GM21390 (cell line): Measurements from ENCODE around the gene SETBP1.
A peak's percentile ranks its signal among the peaks of the same experiment; 100 is the strongest.
"Not testable (repeated sequence)": the region's sequence is repeated elsewhere in the genome, so short reads cannot be mapped to it uniquely, and the experiment has no call there.

ENCODE experiments used
- ATAC-seq: cut with Tn5 transposase; IDR thresholded peaks from one replicate; pipeline ENCODE4 v1.9.1; 2021; ENCODE audit not compliant: unreplicated experiment

SETBP1 gene

GRCh38 chr18:44788334-44788733 lies 107.6 kb downstream of the SETBP1 start:
- ATAC-seq, result no peak

DNA sequence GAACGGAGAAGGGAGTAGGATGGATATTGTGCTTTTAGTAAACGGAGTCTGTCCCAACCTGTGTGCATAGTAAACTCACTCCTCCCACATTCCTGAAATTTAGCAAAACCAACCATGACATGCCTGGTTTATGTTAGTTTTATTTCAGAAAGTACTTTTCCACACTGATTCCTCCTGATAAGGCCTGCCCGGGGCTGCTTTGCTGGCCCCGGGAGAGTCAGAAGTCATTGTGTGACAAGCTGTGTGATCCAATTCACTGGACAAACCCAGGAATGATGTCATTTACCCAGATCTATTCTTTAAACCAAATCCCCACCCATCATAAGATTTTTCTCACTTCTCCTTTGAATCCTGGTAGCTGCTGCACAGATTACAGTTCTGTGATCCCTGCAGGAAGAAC lies 109.0 kb downstream of the SETBP1 start:
- ATAC-seq, result no peak

GRCh38 chr18:44790860-44791259 lies 110.2 kb downstream of the SETBP1 start:
- no peak for ATAC-seq

GRCh38 chr18:44791520-44791919 lies 110.8 kb downstream of the SETBP1 start:
- ATAC-seq, result no peak

DNA sequence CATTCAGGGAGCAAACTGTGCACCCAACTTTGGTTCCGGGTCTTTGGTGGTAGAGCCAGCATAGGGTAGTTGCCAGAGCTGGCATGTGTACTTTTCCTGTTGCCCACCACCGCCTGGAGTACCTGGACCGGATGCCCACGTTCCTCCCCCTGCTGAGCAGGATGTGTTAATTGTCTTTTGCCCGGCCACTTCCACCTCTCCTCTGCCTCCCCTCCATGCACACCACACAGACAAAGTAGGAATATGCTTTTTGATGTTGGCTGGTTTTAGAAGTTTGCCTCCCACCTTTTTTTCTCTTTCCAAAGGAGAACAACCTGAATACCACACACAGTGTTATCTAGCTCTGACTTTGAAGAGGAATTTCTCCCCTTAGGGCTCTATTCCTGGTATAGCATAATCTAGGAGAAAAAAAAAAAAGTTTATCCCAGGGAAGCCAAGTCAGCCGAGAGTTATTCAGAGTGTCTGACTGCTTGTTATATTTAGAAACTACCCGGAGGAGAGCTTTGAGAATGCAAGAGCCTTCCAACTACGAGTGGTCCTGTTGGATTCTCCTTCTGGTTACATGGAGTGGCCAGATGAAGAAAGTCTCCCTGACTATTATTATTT lies 111.9 kb downstream of the SETBP1 start:
- no peak for ATAC-seq

DNA sequence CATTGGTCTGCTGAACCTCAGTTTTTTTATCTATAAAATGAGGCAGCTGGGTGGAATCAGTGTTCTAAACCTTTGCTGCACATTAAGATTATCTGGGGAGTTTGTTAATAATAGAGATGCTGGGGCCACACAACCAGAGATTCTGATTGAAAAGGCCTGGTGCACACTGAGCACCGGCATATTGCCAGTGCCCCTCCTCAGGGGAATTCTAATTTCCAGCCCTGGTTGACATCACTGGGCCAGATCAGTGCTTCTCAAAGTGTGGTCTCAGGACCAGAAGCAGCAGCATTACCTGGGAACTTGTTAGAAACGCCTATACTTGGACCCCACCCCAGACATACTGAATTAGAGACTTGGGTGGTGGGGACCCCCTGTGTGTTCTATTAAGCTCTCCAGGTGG lies 112.5 kb downstream of the SETBP1 start:
- ATAC-seq, result no peak

DNA sequence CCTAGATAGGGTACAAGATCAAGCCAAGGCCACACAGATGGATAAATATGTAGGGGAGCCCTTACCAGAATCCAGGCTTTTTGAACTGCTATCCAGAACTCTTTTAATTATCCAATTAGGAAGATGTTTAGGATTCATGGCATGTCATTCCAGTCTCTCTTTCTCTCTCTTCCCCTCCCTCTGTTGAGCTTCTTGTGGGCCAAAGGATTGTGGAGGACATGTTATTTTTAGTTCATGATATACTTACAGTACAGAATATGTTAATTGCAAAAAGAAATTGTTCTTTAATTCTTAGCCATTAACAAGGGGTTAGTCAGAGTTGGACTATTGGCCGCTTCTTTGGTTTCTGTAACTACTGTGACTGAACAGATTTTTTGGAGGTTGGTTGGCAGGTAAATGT lies 113.0 kb downstream of the SETBP1 start:
- ATAC-seq, result no peak

DNA sequence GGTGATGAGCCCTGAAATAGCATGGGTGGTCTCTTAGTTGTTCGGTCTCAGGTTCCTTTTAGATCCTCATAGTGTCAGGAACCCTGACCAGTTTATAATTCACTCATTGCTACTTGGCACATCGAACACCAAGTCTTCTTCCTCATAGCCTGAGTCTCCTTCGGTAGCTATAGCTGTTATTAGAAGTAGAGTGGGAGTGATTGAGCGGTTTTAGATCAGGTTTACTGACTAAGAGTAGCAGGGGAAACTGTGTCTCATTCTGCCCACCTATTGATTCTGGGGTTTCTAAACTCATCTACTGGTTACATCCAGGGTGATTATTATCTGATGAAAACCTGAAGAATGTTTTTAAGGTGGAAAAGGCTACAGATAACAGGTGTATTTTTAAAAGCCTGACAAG lies 114.6 kb downstream of the SETBP1 start:
- no peak for ATAC-seq

- no peak for ATAC-seq
Measured at GRCh38 chr18:44796429-44797428, 116.0 kb downstream of the SETBP1 start.

GRCh38 chr18:44798433-44799048 lies 117.9 kb downstream of the SETBP1 start:
- no peak for ATAC-seq

DNA sequence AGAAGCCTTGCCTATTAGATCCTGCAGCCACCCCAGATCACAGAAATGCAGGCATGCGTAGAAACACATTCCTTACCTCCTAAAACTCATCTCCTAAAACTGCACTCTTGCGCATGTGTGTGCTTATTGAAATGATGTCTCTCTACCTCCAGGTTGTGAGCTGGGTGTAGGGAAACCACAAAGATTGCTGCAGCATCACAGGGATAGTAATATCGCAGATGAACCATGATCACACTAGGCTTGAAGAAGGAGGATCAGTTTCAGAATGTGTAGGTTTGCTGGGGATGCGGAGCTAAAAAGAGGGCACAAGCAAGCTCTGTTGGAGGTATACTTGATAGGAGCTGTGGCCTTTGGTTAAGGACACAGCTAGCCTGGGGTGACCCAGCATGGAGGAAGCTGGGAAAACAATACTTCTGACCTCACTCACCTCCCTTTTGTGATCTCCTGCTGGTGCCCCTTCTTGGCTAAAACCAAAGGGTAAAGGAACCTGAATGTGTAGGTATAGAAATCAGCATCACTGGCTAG lies 118.8 kb downstream of the SETBP1 start:
- ATAC-seq, result peak; percentile 47

GRCh38 chr18:44799907-44800421 lies 119.3 kb downstream of the SETBP1 start:
- ATAC-seq, result peak; percentile 57

GRCh38 chr18:44800766-44801165 lies 120.1 kb downstream of the SETBP1 start:
- ATAC-seq, result not testable (repeated sequence)

DNA sequence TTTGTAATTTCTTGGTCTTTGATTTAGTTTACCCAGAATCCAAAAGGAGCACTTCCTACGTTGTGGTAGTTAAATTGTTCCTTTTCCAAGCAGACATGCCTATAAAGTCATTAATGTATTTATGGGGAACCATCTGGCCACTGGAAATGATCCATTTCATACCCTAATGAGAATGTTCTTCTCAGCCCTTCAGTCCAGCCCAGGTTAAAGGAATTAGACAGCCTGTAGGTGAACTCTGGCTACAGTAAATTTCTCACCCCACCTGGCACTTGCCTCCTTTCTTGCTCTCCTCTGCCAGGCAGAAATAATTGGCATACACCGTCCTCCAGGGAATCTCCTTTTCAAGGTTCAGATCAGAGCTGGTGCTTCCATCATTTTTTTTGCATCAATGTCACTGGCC lies 121.1 kb downstream of the SETBP1 start:
- ATAC-seq, result no peak

DNA sequence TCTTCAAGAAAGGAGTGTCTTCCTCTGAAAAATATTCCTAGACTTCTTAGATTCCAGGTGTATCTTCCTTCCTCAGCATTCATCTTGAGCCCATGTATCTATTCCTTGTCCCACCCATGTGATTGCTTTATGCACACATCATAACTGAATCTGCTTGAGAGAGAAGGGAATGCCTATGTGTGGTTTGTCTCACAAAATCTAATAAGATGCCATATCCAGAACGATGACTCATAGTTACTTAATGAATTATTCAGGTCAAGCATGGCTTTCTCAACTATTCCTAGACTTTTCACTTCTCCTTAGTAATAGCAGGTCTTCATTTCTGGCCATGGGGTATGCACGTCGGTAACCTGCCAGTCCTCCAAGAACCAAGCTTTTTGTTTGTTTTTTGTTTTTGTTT lies 121.8 kb downstream of the SETBP1 start:
- ATAC-seq, result no peak

DNA sequence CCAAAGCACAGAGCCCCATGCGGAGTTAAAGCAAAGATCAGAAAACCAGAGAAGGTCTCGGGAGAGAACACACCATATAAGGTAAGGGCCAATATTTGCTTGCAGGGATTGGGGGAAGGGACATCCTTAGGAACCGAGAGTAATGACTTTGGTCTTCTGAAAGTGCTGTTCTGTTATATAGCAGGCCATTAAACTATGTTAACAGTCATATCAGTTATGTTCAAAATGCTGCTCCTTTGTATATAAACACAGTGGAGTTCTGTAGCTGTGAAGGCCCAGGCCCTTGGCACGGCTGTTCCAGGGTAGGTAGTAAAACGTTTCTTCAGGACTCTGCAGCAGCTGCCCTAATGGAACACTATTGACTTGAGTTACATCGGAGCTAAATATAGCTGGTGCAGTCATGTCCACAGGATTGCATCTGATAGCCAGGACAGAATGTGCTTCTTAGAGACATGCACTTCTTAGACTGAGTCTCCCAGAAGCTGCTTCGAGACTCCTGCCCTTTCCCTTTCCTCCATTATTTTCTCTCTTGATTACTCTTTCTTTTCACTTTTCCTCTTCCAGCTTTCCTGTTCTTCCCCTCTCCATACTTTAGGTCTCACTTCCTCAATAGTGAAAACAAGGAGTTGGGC lies 122.4 kb downstream of the SETBP1 start:
- no peak for ATAC-seq

- no peak for ATAC-seq
Measured at GRCh38 chr18:44804033-44804432, 123.3 kb downstream of the SETBP1 start.

- no peak for ATAC-seq
Measured at GRCh38 chr18:44805176-44805575, 124.5 kb downstream of the SETBP1 start.

DNA sequence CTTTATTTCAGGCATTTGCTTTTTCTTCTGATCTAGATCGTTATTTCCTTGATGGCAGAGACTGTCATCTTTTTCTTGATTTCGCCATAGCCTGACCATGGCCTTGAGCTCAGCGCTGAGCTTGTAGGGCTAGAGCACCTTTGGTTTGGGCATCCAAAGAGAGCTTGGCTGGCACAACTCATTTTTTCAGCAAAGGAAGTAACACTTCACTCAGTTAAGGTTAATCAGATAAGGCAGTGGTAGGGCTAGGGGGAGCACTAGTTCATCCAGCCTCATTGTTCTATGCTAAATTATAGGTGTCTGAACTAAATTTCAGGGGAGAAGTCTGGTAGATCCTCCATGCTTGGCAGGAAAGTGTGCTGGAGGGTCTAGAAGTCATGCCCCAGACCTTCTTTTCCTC lies 125.0 kb downstream of the SETBP1 start:
- ATAC-seq, result no peak

GRCh38 chr18:44807766-44808165 lies 127.1 kb downstream of the SETBP1 start:
- ATAC-seq, result no peak

DNA sequence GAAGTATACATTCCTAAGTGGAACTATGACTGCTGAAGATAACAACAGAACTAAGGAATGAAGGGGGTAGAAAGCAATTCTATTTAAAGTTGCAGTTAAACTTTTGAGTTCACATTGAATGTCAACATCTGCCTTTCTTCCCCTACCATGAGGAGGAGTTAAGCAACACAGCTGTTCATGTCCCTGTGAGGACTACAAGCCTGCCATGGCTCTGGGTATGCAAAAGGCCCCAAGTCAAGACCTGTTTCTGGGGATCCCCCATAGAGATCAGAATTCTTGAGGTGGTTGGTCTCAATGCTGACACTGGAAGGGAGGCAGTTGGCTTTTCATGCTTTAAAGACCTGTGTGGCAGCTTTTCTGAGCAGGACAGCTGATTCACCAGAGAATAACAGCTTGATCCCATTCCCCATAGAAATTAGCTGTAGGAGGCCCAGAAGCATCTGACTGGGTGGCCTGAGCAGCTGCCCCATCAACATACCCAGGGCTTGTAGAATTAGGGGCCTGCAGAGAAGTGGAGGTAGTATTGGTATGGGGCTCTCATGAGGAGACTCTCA lies 131.0 kb downstream of the SETBP1 start:
- ATAC-seq, result no peak
